SK-N-SH (cell line): ENCODE results near the gene TP53I13. TPM values are rescaled to one million over a fixed set of nuclear protein-coding genes. Genes with fewer than 3 reads are reported as not detected.
"Not testable (repeated sequence)": the region's sequence is repeated elsewhere in the genome, so short reads cannot be mapped to it uniquely, and the experiment has no call there.

Experiments
- CTCF ChIA-PET: fragments of 300-600, 350-600 bp; formaldehyde crosslinking; extraction: SDS; loops from one replicate; lab custom pipeline; 2021; lab: Yijun Ruan, JAX
- POLR2A ChIA-PET: fragments of 350-600 bp; sonication (Branson Sonifier 250); formaldehyde crosslinking; extraction: SDS; loops from one replicate; lab custom pipeline; 2020; ENCODE audit warnings: antibody characterized with exemption, inconsistent platforms; lab: Yijun Ruan, JAX
- DNase-seq: peaks from one replicate; pipeline ENCODE4 v3.0.0; 2012
- H2AFZ ChIP-seq: fragments of 200-600 bp; sonication (generic); 2 replicates; pipeline ENCODE4 v1.8.1; 2016; ENCODE audit warnings: antibody characterized with exemption, mild to moderate bottlenecking, low read depth
- H3F3A ChIP-seq: fragments of 200-600 bp; sonication (generic); replicated peaks from 2 replicates; pipeline ENCODE3; 2016; ENCODE audit warnings: antibody characterized with exemption, mild to moderate bottlenecking; ENCODE audit not compliant: insufficient read depth
- H3K27ac ChIP-seq, 2 experiments: fragments of 200-500 bp in 1 of 2; fragments of 200-600 bp in 1 of 2; sonication (Bioruptor generic) in 1 of 2; sonication (generic), shearing (Covaris generic) in 1 of 2; 2 replicates each; pipeline versions ENCODE4 v1.5.1 to v1.6.1; 2014 to 2016; ENCODE audit warnings: low read depth in 2 of 2, inconsistent platforms in 1 of 2, low read length in 1 of 2, mild to moderate bottlenecking in 1 of 2, mixed read lengths in 1 of 2
- H3K27me3 ChIP-seq: fragments of 200-600 bp; sonication (generic), shearing (Covaris generic); 2 replicates; pipeline ENCODE4 v1.6.1; 2016; ENCODE audit warnings: mixed run types; ENCODE audit not compliant: insufficient read depth
- H3K36me3 ChIP-seq, 2 experiments: fragments of 200-500 bp in 1 of 2; fragments of 200-600 bp in 1 of 2; sonication (Bioruptor generic) in 1 of 2; sonication (generic) in 1 of 2; replicated peaks in 1 of 2; 2 replicates each; pipeline versions ENCODE3 to v1.5.1; 2014 to 2016; ENCODE audit warnings: low read length in 1 of 2, mild to moderate bottlenecking in 1 of 2; ENCODE audit not compliant: insufficient read depth in 2 of 2, control insufficient read depth in 1 of 2
- H3K4me1 ChIP-seq, 2 experiments: fragments of 200-500 bp in 1 of 2; fragments of 200-600 bp in 1 of 2; sonication (Bioruptor generic) in 1 of 2; sonication (generic), shearing (Covaris generic) in 1 of 2; 2 replicates each; pipeline versions ENCODE4 v1.5.1 to v1.6.1; 2014 to 2016; ENCODE audit warnings: low read depth in 1 of 2, low read length in 1 of 2, mixed run types in 1 of 2; ENCODE audit not compliant: insufficient read depth in 2 of 2, control insufficient read depth in 1 of 2
- H3K4me2 ChIP-seq: fragments of 200-600 bp; sonication (generic), shearing (Covaris generic); 2 replicates; pipeline ENCODE4 v1.6.1; 2017; ENCODE audit warnings: mixed run types
- H3K4me3 ChIP-seq, 2 experiments: fragments of 200-500 bp in 1 of 2; fragments of 200-600 bp in 1 of 2; sonication (Bioruptor generic) in 1 of 2; sonication (generic), shearing (Covaris generic) in 1 of 2; 2 replicates each; pipeline versions ENCODE4 v1.5.1 to v1.8.1; 2014 to 2016; ENCODE audit warnings: low read depth in 2 of 2, inconsistent platforms in 1 of 2, low read length in 1 of 2, mild to moderate bottlenecking in 1 of 2, mixed read lengths in 1 of 2, moderate library complexity in 1 of 2
- H3K79me2 ChIP-seq: fragments of 200-600 bp; sonication (generic); 2 replicates; pipeline ENCODE4 v1.8.1; 2017; ENCODE audit warnings: mild to moderate bottlenecking; ENCODE audit not compliant: insufficient read depth
- H3K9ac ChIP-seq: fragments of 200-600 bp; sonication (generic); 2 replicates; pipeline ENCODE4 v1.6.1; 2017; ENCODE audit warnings: mixed run types
- H3K9me2 ChIP-seq: fragments of 200-600 bp; sonication (generic); 2 replicates; pipeline ENCODE4 v1.6.1; 2017; ENCODE audit warnings: mixed run types
- H3K9me3 ChIP-seq: fragments of 200-600 bp; sonication (generic); 2 replicates; pipeline ENCODE4 v1.6.1; 2017; ENCODE audit warnings: mixed run types, mild to moderate bottlenecking, moderate library complexity
- H4K20me1 ChIP-seq: fragments of 200-600 bp; sonication (generic); 2 replicates; pipeline ENCODE4 v1.6.1; 2017; ENCODE audit warnings: mild to moderate bottlenecking, mixed run types; ENCODE audit not compliant: insufficient read depth
- CHD2 ChIP-seq: fragments of 150-350 bp; IDR thresholded peaks from 2 replicates; pipeline ENCODE4 v1.6.1; 2018; ENCODE audit warnings: low read length; ENCODE audit not compliant: partially characterized antibody
- ELF1 ChIP-seq: IDR thresholded peaks from 2 replicates; pipeline ENCODE4 v1.4.0; 2012
- FOSL2 ChIP-seq: IDR thresholded peaks from 2 replicates; pipeline ENCODE4 v1.4.0; 2012; ENCODE audit warnings: low read depth, mild to moderate bottlenecking, moderate library complexity, borderline replicate concordance
- FOXJ3 ChIP-seq: sonication (generic); formaldehyde crosslinking; IDR thresholded peaks from 2 replicates; pipeline ENCODE4 v1.5.1; 2020; ENCODE audit warnings: mild to moderate bottlenecking, missing genetic modification reagents
- PBX3 ChIP-seq: IDR thresholded peaks from 2 replicates; pipeline ENCODE4; 2012
- RCOR1 ChIP-seq: fragments of 150-350 bp; IDR thresholded peaks from 2 replicates; pipeline ENCODE4 v1.6.1; 2017; ENCODE audit warnings: antibody characterized with exemption, low read length
- REST ChIP-seq: IDR thresholded peaks from 2 replicates; pipeline ENCODE4 v1.6.1; 2012; ENCODE audit warnings: mild to moderate bottlenecking, low read depth, low read length, moderate library complexity
- YY1 ChIP-seq: IDR thresholded peaks from 2 replicates; pipeline ENCODE4 v1.4.0; 2012; ENCODE audit warnings: low read depth, mild to moderate bottlenecking
- WGBS: methylation state at CpG from one replicate; pipeline ENCODE4 v1.1.6; 2017; ENCODE audit warnings: low lambda C conversion rate; 5-methylcytosine and 5-hydroxymethylcytosine counted together
- polyA plus RNA-seq, 3 experiments: library from polyadenylated mRNA; depleted of rRNA; stranded (reverse); fragments of >200 nt; gene quantifications; 2 replicates each; pipeline ENCODE4 v1.2.3, GENCODE V29; 2012
- TF ChIP-seq, protein P1 (sequence below): IDR thresholded peaks from 2 replicates; pipeline ENCODE4 v1.4.0; 2012; ENCODE audit warnings: low read depth, borderline replicate concordance
- TF ChIP-seq, protein P2 (sequence below): fragments of 150-350 bp; IDR thresholded peaks from 2 replicates; pipeline ENCODE4 v1.6.1; 2016; ENCODE audit warnings: mild to moderate bottlenecking, low read depth, low read length
- TF ChIP-seq, protein P3 (sequence below): IDR thresholded peaks from 2 replicates; pipeline ENCODE4 v1.4.0; 2012; ENCODE audit warnings: low read depth

The TP53I13 gene
- polyA plus RNA-seq, 1 of the 3 experiments (the other 2 are of a cell fraction) = 39.2 TPM

GRCh38 chr17:29557739-29558116 lies 10.8 kb upstream of the TP53I13 start (continued):
- TF ChIP-seq PBX3 (no peak), FOSL2 (no peak)
- TF ChIP-seq, protein P1, sequence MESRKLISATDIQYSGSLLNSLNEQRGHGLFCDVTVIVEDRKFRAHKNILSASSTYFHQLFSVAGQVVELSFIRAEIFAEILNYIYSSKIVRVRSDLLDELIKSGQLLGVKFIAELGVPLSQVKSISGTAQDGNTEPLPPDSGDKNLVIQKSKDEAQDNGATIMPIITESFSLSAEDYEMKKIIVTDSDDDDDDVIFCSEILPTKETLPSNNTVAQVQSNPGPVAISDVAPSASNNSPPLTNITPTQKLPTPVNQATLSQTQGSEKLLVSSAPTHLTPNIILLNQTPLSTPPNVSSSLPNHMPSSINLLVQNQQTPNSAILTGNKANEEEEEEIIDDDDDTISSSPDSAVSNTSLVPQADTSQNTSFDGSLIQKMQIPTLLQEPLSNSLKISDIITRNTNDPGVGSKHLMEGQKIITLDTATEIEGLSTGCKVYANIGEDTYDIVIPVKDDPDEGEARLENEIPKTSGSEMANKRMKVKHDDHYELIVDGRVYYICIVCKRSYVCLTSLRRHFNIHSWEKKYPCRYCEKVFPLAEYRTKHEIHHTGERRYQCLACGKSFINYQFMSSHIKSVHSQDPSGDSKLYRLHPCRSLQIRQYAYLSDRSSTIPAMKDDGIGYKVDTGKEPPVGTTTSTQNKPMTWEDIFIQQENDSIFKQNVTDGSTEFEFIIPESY = no peak

- H3K9me2 ChIP-seq, H3K4me3 ChIP-seq, H4K20me1 ChIP-seq, H3K27ac ChIP-seq, H3K4me1 ChIP-seq, H3K79me2 ChIP-seq, H3K36me3 ChIP-seq, POLR2A ChIA-PET, H3K27me3 ChIP-seq, DNase-seq, H3F3A ChIP-seq, H2AFZ ChIP-seq, H3K4me2 ChIP-seq, H3K9ac ChIP-seq, H3K9me3 ChIP-seq: not testable (repeated sequence)
- WGBS = 96% methylated on average over 5 of the region's 5 CpGs
- CTCF ChIA-PET = interaction anchor here (2.0 to 3.8 kb wide), 3 partner anchors 9 to 188 kb away, joined by 7 to 22 read pairs (median 9); partner anchors contain the start of gene ABHD15
Measured at GRCh38 chr17:29558139-29558538, 10.4 kb upstream of the TP53I13 start.

DNA sequence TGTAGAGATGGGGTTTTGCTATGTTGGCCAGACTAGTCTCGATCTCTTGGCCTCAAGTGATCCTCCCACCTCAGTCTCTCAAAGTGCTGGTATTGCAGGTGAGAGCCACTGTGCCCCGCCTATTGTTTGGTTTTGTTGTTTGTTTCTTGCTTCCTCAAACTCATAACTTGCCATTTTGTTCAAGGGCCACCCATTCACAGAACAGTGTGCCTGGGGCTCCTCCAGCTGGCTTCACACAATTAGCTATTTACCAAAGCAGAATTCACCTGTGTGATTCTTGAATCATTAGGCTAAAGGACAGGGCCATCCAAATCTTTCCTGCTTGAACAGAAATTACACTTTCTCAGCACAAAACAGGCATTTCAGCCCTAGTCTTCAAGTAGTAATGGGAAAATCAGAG lies 8.9 kb upstream of the TP53I13 start:
- Histone ChIP-seq H3K4me2 (no peak overlapping the region), H3K36me3 (peaks cover 4% of the 10 kb centered on the region in 2 experiments), H3K27me3 (no peaks in the 10 kb centered on the region), H3K27ac (no peak overlapping the region), H3F3A (no peaks in the 10 kb centered on the region), H3K4me3 (no peak overlapping the region), H3K4me1 (peaks cover 0 to 2% of the 10 kb centered on the region in 2 experiments; a peak in 1 of 4 replicates), H2AFZ (no peak overlapping the region), H3K9ac (no peak overlapping the region), H3K79me2 (0 out of 2 replicates have a peak, but pooled peaks cover under 1% of the 10 kb centered on the region), H4K20me1 (no peaks in the 10 kb centered on the region), H3K9me3 (no peaks in the 10 kb centered on the region), H3K9me2 (no peaks in the 10 kb centered on the region)
- 100% methylated on average over 2 of the region's 2 CpGs for WGBS
- TF ChIP-seq RCOR1 (no peak), FOXJ3 (CRISPR knock-in tag) (no peak), REST (no peak), YY1 (no peak), CHD2 (no peak), PBX3 (no peak), ELF1 (no peak)
- TF ChIP-seq, protein P2, sequence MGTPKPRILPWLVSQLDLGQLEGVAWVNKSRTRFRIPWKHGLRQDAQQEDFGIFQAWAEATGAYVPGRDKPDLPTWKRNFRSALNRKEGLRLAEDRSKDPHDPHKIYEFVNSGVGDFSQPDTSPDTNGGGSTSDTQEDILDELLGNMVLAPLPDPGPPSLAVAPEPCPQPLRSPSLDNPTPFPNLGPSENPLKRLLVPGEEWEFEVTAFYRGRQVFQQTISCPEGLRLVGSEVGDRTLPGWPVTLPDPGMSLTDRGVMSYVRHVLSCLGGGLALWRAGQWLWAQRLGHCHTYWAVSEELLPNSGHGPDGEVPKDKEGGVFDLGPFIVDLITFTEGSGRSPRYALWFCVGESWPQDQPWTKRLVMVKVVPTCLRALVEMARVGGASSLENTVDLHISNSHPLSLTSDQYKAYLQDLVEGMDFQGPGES = no peak
- TF ChIP-seq, protein P3, sequence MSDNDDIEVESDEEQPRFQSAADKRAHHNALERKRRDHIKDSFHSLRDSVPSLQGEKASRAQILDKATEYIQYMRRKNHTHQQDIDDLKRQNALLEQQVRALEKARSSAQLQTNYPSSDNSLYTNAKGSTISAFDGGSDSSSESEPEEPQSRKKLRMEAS = no peak
- ChIA-PET CTCF (interaction anchor here (1.9 to 2.7 kb wide), 2 partner anchors 13 to 190 kb away, joined by 6 to 15 read pairs; no protein-coding TSS in a partner anchor), POLR2A (no interaction called here)
- no peak for DNase-seq
